HG03354 (cell line): ENCODE measurements around the gene EIF4A2.
"Not testable (repeated sequence)": the region's sequence is repeated elsewhere in the genome, so short reads cannot be mapped to it uniquely, and the experiment has no call there.

Source experiments
- ATAC-seq: cut with Tn5 transposase; IDR thresholded peaks from one replicate; pipeline ENCODE4 v1.9.1; 2021; ENCODE audit warnings: mild to moderate bottlenecking; ENCODE audit not compliant: unreplicated experiment, poor library complexity, severe bottlenecking

The EIF4A2 gene

GRCh38 chr3:186814100-186814499 is 30.7 kb downstream of the EIF4A2 start:
- ATAC-seq = no peak

GRCh38 chr3:186815435-186815834 is 32.1 kb downstream of the EIF4A2 start:
- ATAC-seq = no peak

GRCh38 chr3:186818516-186818915 is 35.1 kb downstream of the EIF4A2 start:
- ATAC-seq = no peak

- ATAC-seq = no peak
These were observed 35.6 kb downstream of the EIF4A2 start for GRCh38 chr3:186818956-186819355.

GRCh38 chr3:186821429-186822387 is 38.3 kb downstream of the EIF4A2 start:
- ATAC-seq = no peak

- not testable (repeated sequence) for ATAC-seq
These were observed 39.0 kb downstream of the EIF4A2 start for GRCh38 chr3:186822388-186822759.

GRCh38 chr3:186823386-186823785 is 40.0 kb downstream of the EIF4A2 start:
- ATAC-seq = no peak

- no peak for ATAC-seq
These were observed 41.2 kb downstream of the EIF4A2 start for GRCh38 chr3:186824430-186825139.

- ATAC-seq = no peak
These were observed 42.0 kb downstream of the EIF4A2 start for GRCh38 chr3:186825294-186825821.

- ATAC-seq = no peak
These were observed 42.6 kb downstream of the EIF4A2 start for GRCh38 chr3:186825872-186826409.

GRCh38 chr3:186826410-186826975 is 43.1 kb downstream of the EIF4A2 start:
- ATAC-seq = no peak

GRCh38 chr3:186826976-186827857 is 43.8 kb downstream of the EIF4A2 start:
- ATAC-seq = peak; percentile 91

GRCh38 chr3:186828340-186828739 is 45.0 kb downstream of the EIF4A2 start:
- no peak for ATAC-seq

GRCh38 chr3:186831798-186832197 is 48.4 kb downstream of the EIF4A2 start:
- ATAC-seq = no peak

GRCh38 chr3:186832276-186832675 is 48.9 kb downstream of the EIF4A2 start:
- no peak for ATAC-seq
